Thymus (tissue), 11 donors: Measurements from ENCODE around the gene KCNA2. TPM values are rescaled to one million over a fixed set of nuclear protein-coding genes. Genes with fewer than 3 reads are reported as not detected.

ENCODE experiments used
- DNase-seq, 9 donors: peaks; one replicate each; pipeline ENCODE4 v3.0.0-alpha.2; 2013; ENCODE audit warnings: low spot score in 9 of 9, low read depth in 6 of 9, missing footprints in 1 of 9
- H3K27ac ChIP-seq, 2 donors: one replicate each; pipeline ENCODE4 v1.5.1; 2013; ENCODE audit warnings: control low read depth in 1 of 2, low read depth in 1 of 2, low read length in 1 of 2, mild to moderate bottlenecking in 1 of 2, moderate library complexity in 1 of 2
- H3K27me3 ChIP-seq, 2 donors: one replicate each; pipeline ENCODE4 v1.5.1; 2013; ENCODE audit warnings: low read length in 1 of 2; ENCODE audit not compliant: control insufficient read depth in 2 of 2, insufficient read depth in 1 of 2
- H3K36me3 ChIP-seq, 2 donors: one replicate each; pipeline ENCODE4 v1.5.1; 2013; ENCODE audit warnings: low read length in 1 of 2, mild to moderate bottlenecking in 1 of 2, moderate library complexity in 1 of 2; ENCODE audit not compliant: control insufficient read depth in 2 of 2, insufficient read depth in 2 of 2
- H3K4me1 ChIP-seq, 2 donors: one replicate each; pipeline ENCODE4 v1.5.1; 2013; ENCODE audit warnings: low read length in 2 of 2; ENCODE audit not compliant: control insufficient read depth in 2 of 2, insufficient read depth in 2 of 2
- H3K4me3 ChIP-seq, 2 donors: one replicate each; pipeline ENCODE4 v1.5.1; 2013; ENCODE audit warnings: low read length in 2 of 2, control low read depth in 1 of 2, mild to moderate bottlenecking in 1 of 2
- H3K9me3 ChIP-seq, 2 donors: one replicate each; pipeline ENCODE4 v1.5.1; 2013; ENCODE audit warnings: low read length in 1 of 2, mild to moderate bottlenecking in 1 of 2; ENCODE audit not compliant: control insufficient read depth in 2 of 2, insufficient read depth in 1 of 2
- WGBS: extraction: QIAGEN DNeasy Blood & Tissue Kit; methylation state at CpG from one replicate; pipeline ENCODE4 v1.1.7; 2013; 5-methylcytosine and 5-hydroxymethylcytosine counted together
- polyA plus RNA-seq: library from polyadenylated mRNA; stranded (reverse); fragments of 200-250 nt; gene quantifications from one replicate; pipeline ENCODE4 v1.2.3, GENCODE V29; 2013
- total RNA-seq: library from RNA; stranded (reverse); fragments of 120-200 nt; gene quantifications from one replicate; pipeline ENCODE4 v1.2.4, GENCODE V29; 2013
- donor health status: healthy.

Gene KCNA2
- total and polyA plus RNA-seq, 2 donors: 0.50 to 2.5 TPM

DNA sequence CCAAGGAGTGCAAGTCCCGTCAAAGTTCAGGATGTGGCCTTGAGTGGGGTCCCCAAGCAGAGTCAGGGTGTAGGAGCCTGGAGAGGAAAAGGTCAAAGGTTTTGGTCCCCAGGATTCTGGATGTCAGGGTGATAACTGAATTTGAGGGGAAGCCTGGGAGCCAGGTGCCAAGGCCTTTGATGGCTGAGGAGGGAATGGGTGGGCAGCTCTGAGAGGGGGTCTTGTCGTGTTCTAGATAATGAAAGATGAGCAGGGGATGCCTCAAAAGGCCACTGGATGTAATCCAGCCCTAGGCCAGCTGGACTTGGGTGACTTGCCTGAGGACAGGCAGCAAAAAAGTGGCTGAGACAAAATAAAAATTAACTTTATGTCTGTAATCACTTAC lies 27.5 kb upstream of the KCNA2 start:
- 93% methylated on average over 2 of the region's 2 CpGs for WGBS

DNA sequence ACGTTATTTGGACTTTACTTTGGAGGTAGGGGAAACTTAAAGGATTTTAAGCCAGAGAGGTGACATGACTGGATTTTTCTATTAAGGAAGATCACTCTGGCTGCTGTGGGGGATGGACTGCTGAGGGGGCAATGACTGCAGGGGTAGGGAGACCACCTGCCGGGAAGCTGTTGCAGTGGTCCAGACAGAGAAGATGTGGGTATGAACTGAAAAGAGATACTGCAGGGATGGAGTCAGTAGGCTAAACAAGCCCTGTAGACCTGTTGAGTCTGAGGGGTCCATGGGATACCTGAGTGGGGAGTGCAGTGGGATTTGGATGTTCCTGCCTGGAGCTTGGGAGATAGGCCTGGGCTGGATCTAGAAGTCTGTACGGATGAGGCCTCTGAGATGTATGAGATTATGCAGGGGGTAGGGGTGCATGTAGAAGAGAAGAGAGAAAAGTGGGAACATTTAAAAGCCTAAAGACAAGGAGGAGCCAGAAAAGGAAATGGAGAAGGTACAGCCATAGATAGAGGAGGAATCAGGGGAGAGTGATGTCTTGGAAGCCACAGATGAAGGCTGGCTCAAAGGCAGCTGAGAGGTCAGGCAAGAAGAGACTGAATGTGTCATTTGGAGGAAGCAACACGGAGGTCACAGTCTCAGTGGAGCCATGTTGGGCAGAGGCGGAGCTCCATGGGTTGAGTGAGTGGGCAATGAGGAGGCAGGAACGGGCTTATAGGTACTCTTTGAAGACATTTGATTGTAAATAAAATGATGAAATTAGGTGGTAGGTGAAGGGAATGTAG lies 25.9 kb upstream of the KCNA2 start:
- Histone ChIP-seq H3K36me3 (no peaks in the 10 kb centered on the region), H3K9me3 (no peaks in the 10 kb centered on the region), H3K27me3 (no peaks in the 10 kb centered on the region), H3K27ac (peak overlapping the region; percentile 93 to 96), H3K4me1 (peaks cover 66 to 73% of the 10 kb centered on the region in 2 donors), H3K4me3 (peak overlapping the region; percentile 37 to 47)
- 84% methylated on average over 6 of the region's 6 CpGs for WGBS
- peak in 1 of 9 donors; percentile 39 for DNase-seq

More for the DNA sequence above, 27.5 kb upstream of the KCNA2 start:
- Histone ChIP-seq H3K4me3 (no peak overlapping the region), H3K36me3 (no peaks in the 10 kb centered on the region), H3K4me1 (peaks cover 79 to 84% of the 10 kb centered on the region in 2 donors), H3K27ac (peak overlapping the region in 1 of 2 donors; percentile 96), H3K27me3 (no peaks in the 10 kb centered on the region), H3K9me3 (no peaks in the 10 kb centered on the region)
- DNase-seq: no peak

DNA sequence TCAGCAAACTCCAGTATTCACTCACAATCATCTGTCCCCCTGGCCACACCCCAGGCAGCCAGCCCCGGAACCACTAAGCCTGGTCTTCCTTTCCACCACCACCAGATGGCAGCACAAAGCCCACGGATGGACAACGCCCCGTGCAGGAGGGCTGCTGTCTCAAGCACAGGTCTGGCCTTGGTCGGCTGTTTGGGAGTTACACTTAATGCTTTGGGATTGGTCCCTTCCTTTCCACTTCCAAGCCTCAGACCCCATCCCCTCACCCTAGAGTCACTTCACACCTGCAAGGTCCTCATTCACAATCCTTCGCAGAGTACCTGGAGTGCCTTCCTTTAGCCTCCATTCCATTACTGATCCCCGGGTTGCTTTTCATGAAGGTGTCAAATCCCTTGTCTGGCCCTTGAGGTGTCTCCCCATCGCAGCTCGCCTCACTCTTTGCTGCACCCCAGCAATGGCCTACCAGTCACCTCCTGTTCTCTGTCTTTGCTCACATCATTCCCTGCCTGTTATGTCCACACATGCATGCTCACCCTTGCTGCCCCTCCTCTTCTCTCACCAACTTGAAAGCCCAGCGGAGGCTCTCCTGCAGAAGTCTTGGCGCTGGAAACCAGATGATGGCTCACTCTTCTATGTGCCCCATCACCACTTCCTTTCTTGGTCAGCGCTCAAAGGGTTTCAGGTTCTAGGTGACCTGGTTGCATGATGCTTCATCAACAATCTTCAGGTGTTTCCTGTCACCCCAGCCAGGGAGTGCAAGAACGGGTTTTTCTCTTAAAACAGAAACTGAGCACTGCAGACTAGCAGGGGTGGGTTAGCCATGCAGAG lies 24.9 kb upstream of the KCNA2 start:
- DNase-seq: peak; percentile 78 to 97 (median 93)
- H3K36me3 ChIP-seq: no peaks in the 10 kb centered on the region
- WGBS: 14% methylated on average over 13 of the region's 13 CpGs
- H3K4me3 ChIP-seq: peak overlapping the region; percentile 37 to 47
- peak overlapping the region; percentile 93 to 96 for H3K27ac ChIP-seq
- H3K27me3 ChIP-seq: no peaks in the 10 kb centered on the region
- no peaks in the 10 kb centered on the region for H3K9me3 ChIP-seq
- H3K4me1 ChIP-seq: peaks cover 57 to 63% of the 10 kb centered on the region in 2 donors

DNA sequence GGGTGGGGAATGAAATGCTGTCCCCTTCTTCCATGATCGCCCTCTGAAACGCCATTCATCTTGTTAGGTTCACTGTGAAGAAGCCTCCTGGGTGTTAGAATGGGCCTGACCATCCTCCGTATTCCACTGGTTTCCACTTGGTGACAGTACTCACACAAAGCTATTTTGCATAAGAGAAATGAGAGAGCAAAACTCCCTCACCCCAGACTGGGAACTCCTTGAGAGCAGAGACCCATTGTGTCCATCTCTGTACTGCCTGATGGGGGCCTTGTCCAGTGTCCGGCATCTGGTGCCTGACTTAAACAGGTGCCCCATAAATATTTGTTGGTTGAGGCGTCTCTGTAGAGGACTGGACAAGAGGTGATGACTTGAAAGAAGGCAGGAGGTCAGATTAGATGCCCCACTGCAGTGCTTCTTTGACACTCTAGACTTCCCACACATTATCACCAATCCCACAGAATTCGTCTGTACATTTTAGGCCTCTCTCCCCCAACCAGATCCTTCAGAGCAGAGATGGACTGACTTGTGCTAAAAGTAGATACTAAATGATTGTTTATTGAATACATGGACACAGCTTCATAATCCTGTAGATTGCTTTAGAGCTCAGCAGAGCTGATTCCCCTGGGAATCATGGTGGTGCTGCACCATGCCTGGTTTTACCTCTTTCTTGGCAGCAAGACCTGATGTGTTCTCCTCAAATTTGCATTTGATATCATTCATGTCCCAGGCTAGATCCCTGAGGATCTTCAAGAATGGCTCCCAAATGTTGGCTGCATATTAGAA lies 22.4 kb upstream of the KCNA2 start:
- no peak for DNase-seq
- WGBS: 96% methylated on average over 6 of the region's 6 CpGs
- Histone ChIP-seq H3K4me1 (peaks cover 32 to 38% of the 10 kb centered on the region in 2 donors), H3K4me3 (no peak overlapping the region), H3K9me3 (no peaks in the 10 kb centered on the region), H3K27me3 (peaks cover 0 to under 1% of the 10 kb centered on the region in 2 donors), H3K27ac (no peak overlapping the region), H3K36me3 (no peaks in the 10 kb centered on the region)

DNA sequence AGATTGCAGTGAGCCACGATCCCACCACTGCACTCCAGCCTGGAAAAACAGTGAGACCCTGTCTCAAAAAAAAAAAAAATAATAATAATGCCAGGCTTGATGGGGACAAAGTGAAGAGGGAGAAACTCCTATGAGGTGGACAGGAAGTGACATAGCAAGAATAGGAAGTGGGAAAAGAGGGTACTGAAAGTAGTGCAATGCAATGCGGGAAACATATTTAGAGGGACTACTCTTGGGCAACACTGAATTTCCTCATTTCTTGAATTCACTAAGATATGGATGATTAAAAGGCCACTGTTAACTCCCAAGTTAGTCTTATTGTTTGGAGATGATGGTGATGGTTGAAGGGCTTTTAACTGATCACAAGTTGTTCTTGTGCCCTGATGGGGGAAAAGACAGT lies 21.6 kb upstream of the KCNA2 start:
- Histone ChIP-seq H3K27ac (no peak overlapping the region), H3K27me3 (peaks cover 0 to 2% of the 10 kb centered on the region in 2 donors), H3K4me1 (peaks cover 24 to 30% of the 10 kb centered on the region in 2 donors), H3K4me3 (no peak overlapping the region), H3K9me3 (no peaks in the 10 kb centered on the region), H3K36me3 (no peaks in the 10 kb centered on the region)
- WGBS: 95% methylated on average over 2 of the region's 2 CpGs
- no peak for DNase-seq

DNA sequence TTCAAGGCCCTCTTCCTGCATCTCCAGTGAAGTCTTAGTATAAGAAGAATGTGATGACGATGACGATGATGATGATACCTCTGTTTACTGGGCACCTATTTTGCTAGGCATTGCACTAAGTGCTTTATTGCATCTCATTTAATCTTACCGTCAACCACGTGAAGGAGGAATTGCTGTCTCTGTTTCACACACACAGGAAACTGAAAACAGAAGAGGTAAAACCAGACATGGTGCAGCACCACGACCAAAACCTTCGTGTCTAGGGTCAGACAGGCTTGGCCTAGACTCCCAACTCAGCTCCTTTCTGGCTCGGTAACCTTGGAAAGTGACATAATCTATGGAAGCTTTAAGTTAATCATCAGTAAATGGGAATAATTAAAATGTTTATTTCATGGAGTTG lies 20.7 kb upstream of the KCNA2 start:
- no peak for DNase-seq
- H3K4me3 ChIP-seq: no peak overlapping the region
- peaks cover 15 to 21% of the 10 kb centered on the region in 2 donors for H3K4me1 ChIP-seq
- H3K36me3 ChIP-seq: no peaks in the 10 kb centered on the region
- peaks cover 0 to 2% of the 10 kb centered on the region in 2 donors for H3K27me3 ChIP-seq
- WGBS: 77% methylated on average over 7 of the region's 7 CpGs
- no peak overlapping the region for H3K27ac ChIP-seq
- no peaks in the 10 kb centered on the region for H3K9me3 ChIP-seq

DNA sequence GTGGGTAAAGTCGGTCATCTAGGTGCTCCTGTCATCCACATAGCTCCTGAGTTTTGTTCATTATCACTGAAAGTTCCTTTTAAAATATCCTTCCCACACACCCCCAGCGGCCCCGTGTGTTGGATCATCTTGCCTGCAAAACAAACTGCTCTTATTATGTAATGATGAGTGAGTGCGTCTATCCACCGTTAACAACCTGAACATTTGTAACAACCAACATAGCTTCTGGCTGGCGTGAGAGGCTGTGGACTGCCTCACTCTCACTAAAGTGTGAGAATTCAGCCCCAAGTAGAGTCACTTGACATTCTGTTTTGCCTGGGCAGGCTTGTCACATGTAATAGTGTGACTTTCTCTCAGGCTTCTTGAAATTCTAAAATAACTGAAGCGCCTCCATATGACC lies 14.5 kb upstream of the KCNA2 start:
- DNase-seq: no peak
- Histone ChIP-seq H3K9me3 (no peaks in the 10 kb centered on the region), H3K27me3 (peaks cover 0 to 42% of the 10 kb centered on the region in 2 donors), H3K4me3 (no peak overlapping the region), H3K4me1 (peaks cover 8 to 20% of the 10 kb centered on the region in 2 donors), H3K36me3 (peaks cover 0 to 3% of the 10 kb centered on the region in 2 donors), H3K27ac (no peak overlapping the region)
- 81% methylated on average over 7 of the region's 7 CpGs for WGBS

DNA sequence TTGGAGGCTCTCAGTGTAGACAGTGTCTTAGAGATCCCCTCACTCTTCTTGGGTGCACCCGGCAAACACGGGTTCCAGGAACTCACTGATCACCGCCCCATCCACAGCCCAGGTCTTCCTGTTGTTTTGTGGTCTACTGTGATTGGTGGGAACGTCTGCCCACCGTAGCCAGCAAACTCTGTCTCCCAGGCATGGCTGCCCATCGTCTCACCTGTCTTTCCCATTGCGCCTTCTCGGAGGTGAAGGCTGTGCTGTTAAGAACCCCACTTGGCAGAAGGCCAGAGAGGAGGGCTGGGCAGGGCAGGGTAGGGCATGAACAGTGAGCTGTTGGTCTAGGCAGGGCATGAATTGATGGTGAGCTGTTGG lies 14.1 kb upstream of the KCNA2 start:
- H3K27ac ChIP-seq: no peak overlapping the region
- peaks cover 8 to 24% of the 10 kb centered on the region in 2 donors for H3K4me1 ChIP-seq
- no peaks in the 10 kb centered on the region for H3K9me3 ChIP-seq
- peaks cover 0 to 42% of the 10 kb centered on the region in 2 donors for H3K27me3 ChIP-seq
- WGBS: 12% methylated on average over 8 of the region's 8 CpGs
- DNase-seq: no peak
- peaks cover 0 to 3% of the 10 kb centered on the region in 2 donors for H3K36me3 ChIP-seq
- H3K4me3 ChIP-seq: no peak overlapping the region
